ENCODE data around the gene SUPT4H1. TPM values are rescaled to one million over a fixed set of nuclear protein-coding genes. Genes with fewer than 3 reads are reported as not detected.

Gene SUPT4H1
- total RNA-seq, 3 donors from 2014 or later (not counting 1 experiment from before 2014, with no cell fraction given) = 55.9 to 68.3 (median 68.1) TPM

DNA sequence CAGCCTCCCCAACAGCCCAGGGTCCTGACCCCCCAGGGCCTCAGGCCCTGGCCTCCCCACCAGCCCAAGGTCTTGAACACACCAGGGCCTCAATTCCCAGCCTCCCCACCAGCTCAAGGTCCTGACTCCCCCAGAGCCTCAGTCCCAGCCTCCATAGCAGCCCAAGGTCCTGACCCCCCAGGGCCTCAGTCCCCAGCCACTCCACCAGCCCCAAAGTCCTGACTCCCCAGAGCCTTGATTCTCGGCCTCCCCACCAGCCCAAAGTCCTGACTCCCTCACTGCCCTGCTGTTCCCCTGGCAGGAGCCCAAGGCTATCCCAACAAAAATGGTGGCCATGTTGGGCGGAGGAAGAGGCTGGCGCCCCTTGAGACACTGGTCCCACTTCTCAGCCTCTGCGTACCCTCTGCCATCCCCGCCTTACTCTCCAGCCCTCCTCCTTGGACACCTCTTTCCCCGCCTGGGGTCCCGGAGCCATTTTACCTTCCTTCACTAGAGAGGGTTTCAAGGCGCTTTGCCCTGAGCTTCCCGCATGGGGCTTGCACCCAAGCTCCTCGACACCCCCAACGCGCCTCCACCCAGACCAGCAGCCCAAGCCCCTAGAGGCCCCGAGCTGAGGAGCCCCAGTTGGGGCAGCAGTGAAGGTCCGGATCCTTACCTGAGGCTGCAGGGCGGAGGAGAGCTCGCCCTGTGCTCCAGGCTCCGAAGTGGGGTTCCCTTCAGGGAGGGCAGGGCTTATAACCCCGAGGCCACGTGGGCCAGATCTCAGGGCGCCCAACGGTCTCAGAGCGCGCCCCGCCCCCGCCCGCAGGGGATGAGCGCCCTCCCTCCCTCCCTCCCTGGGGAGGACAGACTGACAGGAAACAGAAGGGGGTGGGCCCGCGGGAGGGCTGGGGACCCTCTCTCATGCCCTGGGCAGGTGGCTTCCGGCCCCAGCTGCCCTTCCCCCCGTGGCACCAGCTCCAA, 19.9 kb downstream of the SUPT4H1 start:
- no peaks in the 10 kb centered on the region for H3K9me3 ChIP-seq (ENCODE audit: control insufficient read depth, insufficient read depth, low read length)
- peak overlapping the region; percentile 99 for H3K27ac ChIP-seq (ENCODE audit: low read length)
- no peaks in the 10 kb centered on the region for H3K27me3 ChIP-seq (ENCODE audit: control insufficient read depth, insufficient read depth, low read length)
- peak overlapping the region; percentile 90 for H3K4me3 Mint-ChIP-seq
- DNase-seq (peak; percentile 85 to 94), ATAC-seq (peak; percentile 32 to 60 (median 52))
- peak overlapping the region; percentile 87 to 93 for H3K27ac Mint-ChIP-seq
- peaks cover 7% of the 10 kb centered on the region for H3K36me3 Mint-ChIP-seq
- peak overlapping the region; percentile 94 for H3K4me3 ChIP-seq (ENCODE audit: low read length)
- H3K9me3 Mint-ChIP-seq = no peaks in the 10 kb centered on the region
- peaks cover 74 to 92% of the 10 kb centered on the region in 2 donors for H3K4me1 Mint-ChIP-seq
- H3K36me3 ChIP-seq (ENCODE audit: control insufficient read depth, insufficient read depth, low read length) = peaks cover 23% of the 10 kb centered on the region
- WGBS (ENCODE audit: insufficient coverage) = 0% methylated on average over 30 of the region's 31 CpGs
- TF ChIP-seq, protein P1, sequence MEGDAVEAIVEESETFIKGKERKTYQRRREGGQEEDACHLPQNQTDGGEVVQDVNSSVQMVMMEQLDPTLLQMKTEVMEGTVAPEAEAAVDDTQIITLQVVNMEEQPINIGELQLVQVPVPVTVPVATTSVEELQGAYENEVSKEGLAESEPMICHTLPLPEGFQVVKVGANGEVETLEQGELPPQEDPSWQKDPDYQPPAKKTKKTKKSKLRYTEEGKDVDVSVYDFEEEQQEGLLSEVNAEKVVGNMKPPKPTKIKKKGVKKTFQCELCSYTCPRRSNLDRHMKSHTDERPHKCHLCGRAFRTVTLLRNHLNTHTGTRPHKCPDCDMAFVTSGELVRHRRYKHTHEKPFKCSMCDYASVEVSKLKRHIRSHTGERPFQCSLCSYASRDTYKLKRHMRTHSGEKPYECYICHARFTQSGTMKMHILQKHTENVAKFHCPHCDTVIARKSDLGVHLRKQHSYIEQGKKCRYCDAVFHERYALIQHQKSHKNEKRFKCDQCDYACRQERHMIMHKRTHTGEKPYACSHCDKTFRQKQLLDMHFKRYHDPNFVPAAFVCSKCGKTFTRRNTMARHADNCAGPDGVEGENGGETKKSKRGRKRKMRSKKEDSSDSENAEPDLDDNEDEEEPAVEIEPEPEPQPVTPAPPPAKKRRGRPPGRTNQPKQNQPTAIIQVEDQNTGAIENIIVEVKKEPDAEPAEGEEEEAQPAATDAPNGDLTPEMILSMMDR (IDR thresholded peaks at IDR 0.05) = no peak
- peaks cover 64% of the 10 kb centered on the region for H3K4me1 ChIP-seq (ENCODE audit: control insufficient read depth, insufficient read depth, low read length)
- intact Hi-C loops (cut with micrococcal nuclease) = no loop called here
- H3K27me3 Mint-ChIP-seq (ENCODE audit: low read depth in 2 of 2) = no peaks in the 10 kb centered on the region

DNA sequence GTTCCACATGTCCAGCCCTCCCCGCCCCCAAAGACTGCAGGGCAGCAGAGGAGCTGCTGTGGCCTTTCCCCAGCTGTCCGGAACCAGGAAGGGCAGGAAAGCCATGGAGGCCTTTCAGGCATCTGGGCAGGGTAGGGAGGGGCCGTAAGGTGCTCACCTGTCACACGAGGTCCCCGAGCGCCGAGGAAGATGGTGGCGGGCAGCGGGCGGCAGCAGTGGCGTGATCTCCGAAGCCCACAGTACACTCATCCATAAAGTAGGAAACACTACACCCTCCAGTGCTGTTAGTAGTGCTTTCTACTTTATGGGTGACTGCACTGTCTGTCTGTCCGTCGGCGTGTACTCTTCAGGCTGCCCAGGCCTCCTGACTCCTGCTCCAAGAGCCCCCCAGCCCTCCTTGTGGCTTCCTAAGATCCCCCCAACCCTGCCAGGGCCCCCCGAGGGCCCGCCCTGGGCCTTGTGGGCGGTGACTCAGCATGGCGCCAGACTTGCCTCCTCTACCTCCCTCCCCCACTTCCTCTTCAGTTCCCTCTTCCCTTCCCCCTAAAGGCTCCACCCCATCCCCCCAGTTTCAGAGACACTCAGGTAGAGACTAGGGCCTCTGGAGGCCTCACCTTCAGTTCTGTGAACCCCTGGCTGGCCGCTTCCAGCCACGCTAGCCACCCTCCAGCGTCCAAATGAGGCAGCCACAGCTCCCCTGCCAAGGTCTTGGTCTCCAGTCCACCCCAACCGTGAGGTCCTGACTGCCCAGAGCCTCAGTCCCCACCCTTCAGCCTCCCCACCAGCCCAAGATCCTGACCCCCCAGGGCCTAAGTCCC, 20.8 kb downstream of the SUPT4H1 start:
- WGBS (ENCODE audit: insufficient coverage) = 0% methylated on average over 23 of the region's 23 CpGs
- Mint-ChIP-seq H3K4me3 (peak overlapping the region; percentile 90), H3K4me1 (peaks cover 74 to 92% of the 10 kb centered on the region in 2 donors), H3K9me3 (no peaks in the 10 kb centered on the region), H3K27me3 (ENCODE audit: low read depth in 2 of 2) (no peaks in the 10 kb centered on the region), H3K27ac (peak overlapping the region; percentile 87 to 93), H3K36me3 (peaks cover 7% of the 10 kb centered on the region)
- intact Hi-C loops (cut with micrococcal nuclease) = no loop called here
- H3K36me3 ChIP-seq (ENCODE audit: control insufficient read depth, insufficient read depth, low read length) = peaks cover 23% of the 10 kb centered on the region
- peak; percentile 65 to 83 for DNase-seq
- H3K4me3 ChIP-seq (ENCODE audit: low read length) = peak overlapping the region; percentile 94
- H3K27me3 ChIP-seq (ENCODE audit: control insufficient read depth, insufficient read depth, low read length) = no peaks in the 10 kb centered on the region
- peak; percentile 12 to 26 (median 12) for ATAC-seq
- TF ChIP-seq, protein P1 (IDR thresholded peaks at IDR 0.05) = no peak
- H3K9me3 ChIP-seq (ENCODE audit: control insufficient read depth, insufficient read depth, low read length) = no peaks in the 10 kb centered on the region
- H3K4me1 ChIP-seq (ENCODE audit: control insufficient read depth, insufficient read depth, low read length) = peaks cover 64% of the 10 kb centered on the region
- peak overlapping the region; percentile 99 for H3K27ac ChIP-seq (ENCODE audit: low read length)

DNA sequence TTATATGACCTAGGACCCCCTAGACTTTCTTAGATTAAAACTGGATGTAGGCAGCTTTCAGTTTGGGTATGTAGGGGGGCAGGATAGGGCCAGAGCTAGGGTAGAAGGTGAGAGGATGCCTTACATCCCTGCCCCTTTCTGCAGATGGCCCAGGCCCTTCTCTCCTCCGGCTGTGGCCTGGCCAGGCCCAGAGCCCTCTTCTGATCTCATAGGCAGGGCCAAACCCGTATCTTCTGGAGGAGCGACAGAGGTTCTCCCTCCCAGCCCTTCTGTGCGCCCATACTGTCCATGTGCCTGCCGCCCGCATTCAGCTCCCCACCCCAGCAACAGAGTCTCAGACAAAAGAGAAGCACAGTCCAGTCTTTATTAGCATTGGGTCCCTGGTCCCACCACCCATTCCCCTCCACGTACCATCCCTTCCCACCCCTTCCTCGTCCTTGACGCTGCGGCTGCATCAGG, 21.4 kb downstream of the SUPT4H1 start:
- DNase-seq (peak in 1 of 2 donors; percentile 50), ATAC-seq (no peak)
- H3K4me1 Mint-ChIP-seq = peaks cover 74 to 92% of the 10 kb centered on the region in 2 donors
- TF ChIP-seq, protein P1 (IDR thresholded peaks at IDR 0.05) = no peak
- peaks cover 7% of the 10 kb centered on the region for H3K36me3 Mint-ChIP-seq
- Histone ChIP-seq H3K4me3 (ENCODE audit: low read length) (peak overlapping the region; percentile 94), H3K9me3 (ENCODE audit: control insufficient read depth, insufficient read depth, low read length) (no peaks in the 10 kb centered on the region), H3K27ac (ENCODE audit: low read length) (peak overlapping the region; percentile 99), H3K36me3 (ENCODE audit: control insufficient read depth, insufficient read depth, low read length) (peaks cover 23% of the 10 kb centered on the region), H3K4me1 (ENCODE audit: control insufficient read depth, insufficient read depth, low read length) (peaks cover 64% of the 10 kb centered on the region), H3K27me3 (ENCODE audit: control insufficient read depth, insufficient read depth, low read length) (no peaks in the 10 kb centered on the region)
- intact Hi-C loops (cut with micrococcal nuclease) = no loop called here
- H3K9me3 Mint-ChIP-seq = no peaks in the 10 kb centered on the region
- H3K27me3 Mint-ChIP-seq (ENCODE audit: low read depth in 2 of 2) = no peaks in the 10 kb centered on the region
- peak overlapping the region; percentile 87 to 93 for H3K27ac Mint-ChIP-seq
- WGBS (ENCODE audit: insufficient coverage) = 0% methylated on average over 10 of the region's 10 CpGs
- H3K4me3 Mint-ChIP-seq = peak overlapping the region; percentile 90
